Natural killer cell treated with Interleukin-12 subunit alpha and Interleukin-12 subunit beta and Interleukin-15 and Interleukin-18, amount 100 ng/mL, for 72 hours (primary cell): ENCODE results near the gene GDE1. TPM values are rescaled to one million over a fixed set of nuclear protein-coding genes. Genes with fewer than 3 reads are reported as not detected.

Source experiments
- ATAC-seq, 2 donors: fragments of 150-1000 bp; cut with Tn5 transposase in 1 of 2; sonication (Bioruptor Pico), chemical (Tn5 transposase) in 1 of 2; 2 replicates each; pipeline ENCODE4 v1.10.0; 2021
- DNase-seq: peaks from one replicate; pipeline ENCODE4 v3.0.0; 2022; ENCODE audit warnings: low spot score
- H3K27ac Mint-ChIP-seq, 2 donors: 1 replicate in 1 of 2; 2 replicates in 1 of 2; pipeline ENCODE4 v1.8.0; 2022; ENCODE audit warnings: mixed read lengths in 2 of 2, mild to moderate bottlenecking in 1 of 2, moderate library complexity in 1 of 2
- H3K27me3 Mint-ChIP-seq, 2 donors: 1 replicate in 1 of 2; 2 replicates in 1 of 2; pipeline ENCODE4 v1.8.0; 2022; ENCODE audit warnings: mixed read lengths in 2 of 2
- H3K36me3 Mint-ChIP-seq: one replicate; pipeline ENCODE4 v1.8.0; 2022; ENCODE audit warnings: mixed read lengths
- H3K4me1 Mint-ChIP-seq, 2 donors: 1 replicate in 1 of 2; 2 replicates in 1 of 2; pipeline ENCODE4 v1.8.0; 2022; ENCODE audit warnings: low read depth in 2 of 2, mixed read lengths in 2 of 2, mild to moderate bottlenecking in 1 of 2
- H3K4me3 Mint-ChIP-seq: one replicate; pipeline ENCODE4 v1.8.0; 2022; ENCODE audit warnings: mixed read lengths
- H3K9me3 Mint-ChIP-seq: 2 replicates; pipeline ENCODE4 v1.8.0; 2022; ENCODE audit warnings: mixed read lengths
- total RNA-seq, 2 donors: library from RNA; stranded (reverse); gene quantifications; one replicate each; pipeline ENCODE4 v1.2.3, GENCODE V29; 2022

GDE1 gene
- total RNA-seq, 2 donors from 2014 or later = 26.6 to 29.3 TPM

DNA sequence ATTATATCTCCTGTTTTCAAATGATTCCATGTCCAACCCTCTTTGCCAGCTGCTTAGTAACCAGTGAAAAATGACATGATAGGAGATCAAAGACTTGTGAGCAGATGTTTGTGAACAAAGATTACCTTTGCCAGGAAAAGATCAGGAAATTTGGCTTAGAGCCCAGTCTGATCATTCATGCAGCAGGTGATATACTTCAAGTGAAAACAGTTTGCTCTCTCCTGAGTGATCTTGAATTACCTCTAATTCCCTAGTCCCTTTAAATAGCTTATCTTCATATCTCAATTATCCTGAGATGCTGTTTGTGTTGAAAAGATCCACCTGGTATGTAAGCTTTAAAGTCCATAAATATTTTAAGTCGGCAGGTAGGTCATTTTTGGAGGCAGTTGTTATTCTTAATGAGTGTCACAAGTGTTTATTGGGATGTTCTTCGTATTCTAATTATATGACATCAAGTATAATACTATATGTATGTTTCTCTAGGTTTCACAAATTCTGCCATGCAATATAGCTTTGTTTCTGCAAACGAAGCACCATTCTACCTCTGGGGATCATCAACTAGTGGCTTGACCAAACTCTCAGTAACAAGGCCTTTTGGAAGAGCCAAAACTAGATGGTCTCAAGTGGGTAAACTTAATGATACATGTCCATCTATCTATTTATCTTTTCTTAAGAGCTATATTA lies 20.4 kb upstream of the GDE1 start:
- Mint-ChIP-seq H3K36me3 (peaks cover 30% of the 10 kb centered on the region), H3K4me3 (no peak overlapping the region), H3K4me1 (no peaks in the 10 kb centered on the region), H3K27ac (no peak overlapping the region), H3K9me3 (no peaks in the 10 kb centered on the region), H3K27me3 (no peaks in the 10 kb centered on the region)
- DNase-seq = no peak
- no peak for ATAC-seq

DNA sequence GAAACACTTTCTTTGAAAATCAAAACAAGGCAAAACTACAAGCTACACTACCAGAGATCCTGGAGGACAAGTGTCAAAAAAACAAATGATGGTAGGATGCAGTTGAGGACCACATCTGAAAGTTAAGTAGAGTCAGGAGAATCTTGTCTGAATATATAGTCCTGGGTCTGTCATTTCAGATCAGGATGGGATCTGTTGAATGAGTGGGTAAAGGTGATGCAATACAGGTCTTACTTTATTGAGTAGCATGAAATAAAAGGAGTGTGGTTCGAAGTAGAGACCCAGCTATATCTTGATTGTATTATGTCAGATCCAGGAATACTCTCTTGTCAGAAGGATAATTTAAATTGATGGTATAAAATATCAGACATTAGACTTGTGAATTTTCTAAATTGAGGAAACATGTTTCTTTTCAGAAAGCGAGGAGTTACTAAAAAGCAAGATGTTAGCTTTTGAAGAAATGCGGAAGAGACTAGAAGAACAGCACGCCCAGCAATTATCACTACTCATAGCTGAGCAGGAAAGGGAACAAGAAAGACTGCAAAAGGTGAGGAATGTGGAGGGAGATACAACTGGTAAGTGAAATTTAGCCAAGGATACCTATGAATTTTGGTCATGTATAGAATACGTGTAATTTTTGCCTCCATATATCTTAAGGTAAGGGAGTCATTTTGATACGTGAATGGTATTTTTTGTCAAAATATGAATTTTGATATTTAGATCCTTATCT lies 18.5 kb upstream of the GDE1 start:
- Mint-ChIP-seq H3K9me3 (no peaks in the 10 kb centered on the region), H3K27ac (no peak overlapping the region), H3K4me1 (no peaks in the 10 kb centered on the region), H3K27me3 (no peaks in the 10 kb centered on the region), H3K36me3 (peaks cover 30% of the 10 kb centered on the region), H3K4me3 (no peak overlapping the region)
- ATAC-seq (no peak), DNase-seq (no peak)

DNA sequence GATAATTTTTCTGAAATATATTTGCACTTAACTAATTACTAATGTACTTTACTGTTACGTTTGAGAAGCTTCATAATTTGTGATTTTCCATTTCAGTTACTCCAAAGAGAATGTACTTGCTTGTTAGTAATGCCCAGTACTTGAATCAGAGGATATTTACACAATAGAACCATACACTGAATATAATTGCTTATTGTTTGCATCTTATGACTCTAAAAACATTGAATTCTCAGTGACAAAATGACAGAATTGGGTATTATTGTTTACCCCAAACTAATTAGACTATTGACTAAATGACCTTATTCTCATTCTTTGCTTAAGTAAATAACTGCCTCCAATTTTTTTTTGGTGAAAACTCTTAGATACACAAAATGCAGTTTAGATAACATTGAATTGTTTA lies 10.7 kb upstream of the GDE1 start:
- H3K36me3 Mint-ChIP-seq = peaks cover 13% of the 10 kb centered on the region
- no peak for DNase-seq
- H3K27me3 Mint-ChIP-seq = no peaks in the 10 kb centered on the region
- H3K4me3 Mint-ChIP-seq = no peak overlapping the region
- no peak overlapping the region for H3K27ac Mint-ChIP-seq
- no peaks in the 10 kb centered on the region for H3K4me1 Mint-ChIP-seq
- ATAC-seq = no peak
- no peaks in the 10 kb centered on the region for H3K9me3 Mint-ChIP-seq

- H3K9me3 Mint-ChIP-seq = no peaks in the 10 kb centered on the region
- H3K36me3 Mint-ChIP-seq = peaks cover 17% of the 10 kb centered on the region
- no peak for DNase-seq
- H3K27ac Mint-ChIP-seq = no peak overlapping the region
- no peaks in the 10 kb centered on the region for H3K27me3 Mint-ChIP-seq
- ATAC-seq = no peak
- H3K4me3 Mint-ChIP-seq = no peak overlapping the region
- H3K4me1 Mint-ChIP-seq = peaks cover 11 to 17% of the 10 kb centered on the region in 2 donors
Observed at GRCh38 chr16:19528666-19529065, 6.8 kb upstream of the GDE1 start.

- H3K4me1 Mint-ChIP-seq = peaks cover 16 to 22% of the 10 kb centered on the region in 2 donors
- ATAC-seq (no peak), DNase-seq (no peak)
- peaks cover 14% of the 10 kb centered on the region for H3K36me3 Mint-ChIP-seq
- no peak overlapping the region for H3K4me3 Mint-ChIP-seq
- no peaks in the 10 kb centered on the region for H3K27me3 Mint-ChIP-seq
- H3K27ac Mint-ChIP-seq = no peak overlapping the region
- no peaks in the 10 kb centered on the region for H3K9me3 Mint-ChIP-seq
Observed at GRCh38 chr16:19527161-19527560, 5.3 kb upstream of the GDE1 start.

GRCh38 chr16:19525385-19525723 lies 3.5 kb upstream of the GDE1 start:
- Mint-ChIP-seq H3K9me3 (no peaks in the 10 kb centered on the region), H3K27me3 (no peaks in the 10 kb centered on the region), H3K4me1 (peaks cover 28 to 36% of the 10 kb centered on the region in 2 donors), H3K4me3 (peak overlapping the region; percentile 97), H3K27ac (peak overlapping the region in 1 of 2 donors; percentile 83), H3K36me3 (peaks cover 14% of the 10 kb centered on the region)
- DNase-seq = no peak
- no peak for ATAC-seq

DNA sequence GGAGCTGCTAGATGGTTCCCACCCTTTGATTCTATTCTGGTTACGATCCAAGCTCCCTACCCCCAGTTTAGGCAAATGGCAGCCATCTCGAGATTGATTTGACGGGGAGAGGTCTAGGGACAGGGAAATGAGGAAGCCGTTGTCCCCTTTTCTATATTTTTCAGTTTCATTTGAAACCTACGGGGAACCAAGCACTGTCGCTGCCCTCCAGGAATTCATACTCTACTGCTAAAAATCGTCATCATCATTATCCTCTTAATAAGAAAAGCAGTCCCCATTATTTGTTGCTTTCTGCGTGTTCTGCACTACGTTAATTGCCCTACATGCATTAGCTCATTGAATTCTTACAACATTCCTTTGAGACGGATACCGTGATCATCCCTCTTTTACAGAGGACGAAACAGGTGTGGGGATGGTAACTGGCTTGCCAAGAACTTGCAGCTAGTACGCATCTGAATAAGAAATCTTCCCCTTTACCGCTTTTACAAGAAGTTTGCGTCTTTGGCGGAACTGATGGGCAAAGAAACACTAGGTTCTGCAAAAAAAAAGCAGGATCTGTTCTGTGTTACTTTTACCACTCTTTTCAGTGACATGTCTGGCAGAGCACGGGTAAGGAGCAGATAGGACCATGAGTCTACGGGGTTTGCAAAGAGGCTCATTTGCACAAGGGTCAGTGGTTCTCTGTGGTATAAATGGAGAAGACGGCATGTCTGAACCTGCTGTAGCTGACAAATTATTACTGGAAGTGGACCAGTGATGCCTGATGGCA lies 2.9 kb upstream of the GDE1 start:
- H3K27me3 Mint-ChIP-seq = no peaks in the 10 kb centered on the region
- no peak for ATAC-seq
- H3K4me1 Mint-ChIP-seq = peaks cover 30 to 36% of the 10 kb centered on the region in 2 donors
- H3K27ac Mint-ChIP-seq = peak overlapping the region; percentile 83 to 87
- no peaks in the 10 kb centered on the region for H3K9me3 Mint-ChIP-seq
- no peak for DNase-seq
- peaks cover 14% of the 10 kb centered on the region for H3K36me3 Mint-ChIP-seq
- H3K4me3 Mint-ChIP-seq = peak overlapping the region; percentile 97

DNA sequence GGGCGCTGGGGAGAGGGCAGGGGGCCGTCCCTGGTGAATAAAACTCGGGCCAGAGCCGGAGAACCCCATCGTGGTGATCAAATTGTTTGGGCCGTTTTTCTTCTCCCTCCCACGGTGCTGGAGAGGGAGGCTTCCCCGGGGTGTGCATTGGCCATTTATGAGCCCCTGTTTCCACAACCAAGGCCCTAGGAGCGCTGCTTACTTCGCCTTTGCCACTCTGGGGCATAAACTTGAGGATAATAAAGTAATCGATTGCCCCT lies 2.4 kb upstream of the GDE1 start:
- Mint-ChIP-seq H3K4me1 (peaks cover 30 to 36% of the 10 kb centered on the region in 2 donors), H3K27me3 (no peaks in the 10 kb centered on the region), H3K4me3 (peak overlapping the region; percentile 97), H3K9me3 (no peaks in the 10 kb centered on the region), H3K27ac (peak overlapping the region; percentile 83 to 87), H3K36me3 (peaks cover 14% of the 10 kb centered on the region)
- DNase-seq (no peak), ATAC-seq (no peak)

DNA sequence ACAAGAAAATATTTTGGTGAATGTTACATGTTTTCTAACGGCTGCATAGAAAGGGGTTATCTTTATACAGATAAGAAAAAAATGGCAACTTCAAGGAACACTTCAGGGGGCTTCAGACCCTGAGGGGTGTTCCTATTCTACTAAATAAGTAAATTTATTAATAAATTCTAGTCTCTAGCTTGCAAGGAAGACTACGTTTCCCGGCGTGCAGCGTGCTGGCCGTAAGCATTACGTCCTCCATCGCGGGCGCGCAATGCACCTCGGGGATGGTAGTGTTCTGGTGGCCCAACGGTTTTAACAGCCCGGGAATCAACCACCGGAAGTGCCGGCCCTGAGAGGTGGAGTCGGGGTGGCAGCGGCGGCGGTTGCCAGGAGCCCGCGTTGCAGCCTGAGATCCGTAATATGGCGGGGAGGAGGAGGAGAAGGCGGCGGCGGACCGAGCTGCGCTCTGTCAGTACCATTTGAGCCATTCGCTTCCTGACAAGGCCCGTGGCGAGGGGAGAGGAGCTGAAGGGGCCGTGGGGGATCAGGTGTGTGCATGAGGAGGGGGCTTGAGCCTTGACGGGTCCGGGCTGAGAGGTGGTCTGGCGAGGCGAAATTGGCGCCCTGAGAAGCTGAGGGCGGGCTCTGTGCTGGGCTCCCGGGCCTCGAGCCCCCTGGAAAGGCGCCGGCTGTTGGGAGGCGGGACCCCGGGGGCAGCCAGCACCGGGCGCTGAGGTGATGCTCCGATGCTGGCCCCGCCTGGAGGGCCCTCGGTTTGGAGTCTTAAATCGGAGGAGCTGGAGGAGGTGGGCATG lies 1.9 kb upstream of the GDE1 start, which contains the start of gene CCP110:
TSS of gene CCP110 (plus strand) at position 384 of the 797 bp plus-strand sequence. CDS start 3,940 bp downstream, outside the sequence.
- peak within 1 kb of the TSS; percentile 97 for H3K4me3 Mint-ChIP-seq
- H3K27ac Mint-ChIP-seq = peak within 1 kb of the TSS; percentile 83 to 87
- H3K36me3 Mint-ChIP-seq = peaks cover 10% of the 10 kb centered on the region
- peaks cover 30 to 39% of the 10 kb centered on the region in 2 donors for H3K4me1 Mint-ChIP-seq
- DNase-seq = peak; percentile 95
- no peaks in the 10 kb centered on the region for H3K27me3 Mint-ChIP-seq
- H3K9me3 Mint-ChIP-seq = no peaks in the 10 kb centered on the region
- ATAC-seq = peak; percentile 93 to 95

DNA sequence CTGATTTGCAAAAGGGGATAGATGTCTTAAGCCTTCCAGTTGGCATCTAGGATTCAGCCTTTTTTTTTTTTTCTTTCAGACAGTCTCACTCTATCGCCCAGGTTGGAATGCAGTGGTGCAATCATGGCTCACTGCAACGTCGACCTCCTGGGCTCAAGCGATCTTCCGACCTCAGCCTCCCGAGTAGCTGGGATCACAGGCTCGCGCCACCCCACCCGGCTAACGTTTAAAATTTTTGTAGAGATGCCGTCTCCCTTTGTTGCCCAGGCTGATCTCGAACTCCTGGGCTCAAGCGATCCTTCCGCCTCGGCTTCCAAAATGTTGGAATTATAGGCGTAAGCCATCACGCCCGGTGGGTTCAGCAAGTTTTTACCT lies 1.3 kb upstream of the GDE1 start:
- Mint-ChIP-seq H3K27me3 (no peaks in the 10 kb centered on the region), H3K36me3 (peaks cover 6% of the 10 kb centered on the region), H3K9me3 (no peaks in the 10 kb centered on the region), H3K4me3 (no peak overlapping the region), H3K4me1 (peaks cover 34 to 44% of the 10 kb centered on the region in 2 donors), H3K27ac (peak overlapping the region in 1 of 2 donors; percentile 83)
- DNase-seq = no peak
- no peak for ATAC-seq

- no peak for ATAC-seq
- H3K4me3 Mint-ChIP-seq = peak overlapping the region; percentile 93
- peak overlapping the region in 1 of 2 donors; percentile 96 for H3K27ac Mint-ChIP-seq
Observed at GRCh38 chr16:19522760-19523159, 862 bp upstream of the GDE1 start.

GRCh38 chr16:19522397-19522732 lies 467 bp upstream of the GDE1 start:
- Mint-ChIP-seq H3K4me3 (peak overlapping the region; percentile 93), H3K36me3 (peaks cover 7% of the 10 kb centered on the region), H3K9me3 (no peaks in the 10 kb centered on the region), H3K27ac (peak overlapping the region; percentile 85 to 96), H3K27me3 (no peaks in the 10 kb centered on the region), H3K4me1 (peaks cover 34 to 48% of the 10 kb centered on the region in 2 donors)
- no peak for DNase-seq
- no peak for ATAC-seq

More at GRCh38 chr16:19522760-19523159, 862 bp upstream of the GDE1 start:
- Mint-ChIP-seq H3K27me3 (no peaks in the 10 kb centered on the region), H3K36me3 (peaks cover 6% of the 10 kb centered on the region), H3K9me3 (no peaks in the 10 kb centered on the region), H3K4me1 (peaks cover 34 to 45% of the 10 kb centered on the region in 2 donors)
- no peak for DNase-seq

DNA sequence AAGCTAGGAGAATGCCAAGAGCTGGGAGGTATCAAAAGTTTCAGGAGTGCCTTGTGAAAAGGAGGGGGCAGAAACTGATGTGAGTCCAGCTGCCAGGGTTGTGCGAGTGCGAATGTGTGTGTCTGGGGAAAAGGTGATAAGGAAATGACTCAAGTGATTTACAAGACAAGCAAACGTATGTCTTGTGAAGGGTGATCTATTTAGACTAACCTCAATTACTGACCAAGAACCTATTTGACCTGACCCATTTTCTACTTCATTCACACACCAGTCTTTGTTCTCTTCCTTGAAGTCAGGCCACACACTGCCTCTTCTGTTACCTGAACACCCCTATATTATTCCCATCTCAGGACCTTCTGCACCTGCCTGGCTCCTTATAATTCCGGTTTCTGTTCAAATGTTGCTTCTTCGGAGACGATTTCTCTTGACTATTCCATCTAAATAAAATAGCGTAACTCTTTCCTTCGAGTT lies 1.0 kb downstream of the GDE1 start:
- no peaks in the 10 kb centered on the region for H3K9me3 Mint-ChIP-seq
- no peak for DNase-seq
- H3K4me1 Mint-ChIP-seq = peaks cover 38 to 56% of the 10 kb centered on the region in 2 donors
- H3K36me3 Mint-ChIP-seq = peaks cover 18% of the 10 kb centered on the region
- peak overlapping the region; percentile 93 for H3K4me3 Mint-ChIP-seq
- H3K27me3 Mint-ChIP-seq = no peaks in the 10 kb centered on the region
- ATAC-seq = no peak
- peak overlapping the region; percentile 85 to 96 for H3K27ac Mint-ChIP-seq
